Left lung (tissue), 10 donors: ENCODE results near the gene PIGZ. TPM values are rescaled to one million over a fixed set of nuclear protein-coding genes. Genes with fewer than 3 reads are reported as not detected.

Source experiments
- ATAC-seq: fragments of 200-7000 bp; cut with Tn5 transposase; one replicate; pipeline ENCODE4 v1.9.1; 2020; ENCODE audit warnings: moderate library complexity
- DNase-seq, 4 donors: peaks; one replicate each; pipeline ENCODE4 v3.0.0-alpha.2; 2013 to 2020
- H3K27ac ChIP-seq, 2 donors: fragments of 200-600 bp; sonication (generic) in 1 of 2; one replicate each; pipeline versions ENCODE4 v1.5.0 to v1.8.0; 2020 to 2021
- H3K27me3 ChIP-seq, 2 donors: fragments of 200-600 bp; sonication (generic) in 1 of 2; one replicate each; pipeline versions ENCODE4 v1.5.0 to v1.8.0; 2020 to 2021
- H3K36me3 ChIP-seq, 2 donors: fragments of 200-600 bp; sonication (generic) in 1 of 2; one replicate each; pipeline versions ENCODE4 v1.5.0 to v1.8.0; 2020 to 2021
- H3K4me1 ChIP-seq, 2 donors: fragments of 200-600 bp; one replicate each; pipeline ENCODE4 v1.8.0; 2021
- H3K4me3 ChIP-seq, 2 donors: fragments of 200-600 bp; sonication (generic) in 1 of 2; one replicate each; pipeline versions ENCODE4 v1.5.0 to v1.8.0; 2020 to 2021; ENCODE audit warnings: mild to moderate bottlenecking in 1 of 2
- H3K9me3 ChIP-seq, 2 donors: fragments of 200-600 bp; sonication (generic) in 1 of 2; one replicate each; pipeline versions ENCODE4 v1.5.0 to v1.8.0; 2020 to 2021
- intact Hi-C, 2 donors: fragments of 100-400 bp; cut with DNase I; formaldehyde crosslinking; loops; one replicate each; pipeline versions ENCODE4 v1.11.2 to v1.14.2; 2022
- polyA plus RNA-seq, 6 donors: library from polyadenylated mRNA; unstranded; fragments of 120-200 nt; gene quantifications; one replicate each; pipeline ENCODE4 v1.2.1, GENCODE V29; 2013; ENCODE audit not compliant: insufficient read length in 6 of 6
- total RNA-seq, 2 donors: library from RNA; stranded (reverse); fragmentation: NEBNext Ultra II Directional; extraction: Animal tissue kit (Norgen Biotek cat#: 25700); gene quantifications; one replicate each; pipeline ENCODE4 v1.2.1, GENCODE V29; 2021
- TF ChIP-seq, protein P1 (sequence below), 2 donors: fragments of 200-600 bp; sonication (generic) in 1 of 2; IDR thresholded peaks; one replicate each; pipeline versions ENCODE4 v1.5.0 to v1.8.0; 2021; ENCODE audit warnings: antibody characterized with exemption in 2 of 2
- donor health status: DM: no; HTN: yes; CAD: no.
- donor health status: DM: no; HTN: no; CAD: no.

PIGZ gene
- total and polyA plus RNA-seq, 8 donors = 1.0 to 6.3 (median 2.0) TPM

DNA sequence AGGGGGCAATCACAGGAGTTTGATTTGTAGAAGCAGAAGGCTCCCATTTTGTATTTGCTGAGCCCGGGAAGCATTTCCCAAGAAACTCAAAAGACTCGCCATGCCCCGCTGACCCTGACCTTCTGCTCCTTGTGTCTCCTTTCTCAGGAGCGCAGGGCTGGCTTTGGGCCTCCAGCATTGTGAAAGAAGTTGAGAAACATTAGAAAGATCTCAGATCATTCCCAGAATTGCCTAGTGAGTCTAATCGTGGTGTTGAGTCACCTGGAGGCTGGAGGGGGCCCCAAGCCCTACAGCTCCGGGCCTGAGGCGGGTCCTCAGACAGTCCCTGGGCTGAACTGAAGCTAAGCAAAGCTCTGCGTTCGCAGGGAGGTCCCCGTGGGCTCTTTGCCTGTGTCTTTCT, 10.9 kb upstream of the PIGZ start:
- H3K4me1 ChIP-seq = no peaks in the 10 kb centered on the region
- H3K4me3 ChIP-seq = no peak overlapping the region
- peak; percentile 39 for ATAC-seq
- H3K9me3 ChIP-seq = no peaks in the 10 kb centered on the region
- intact Hi-C loops = no loop called here
- TF ChIP-seq, protein P1, sequence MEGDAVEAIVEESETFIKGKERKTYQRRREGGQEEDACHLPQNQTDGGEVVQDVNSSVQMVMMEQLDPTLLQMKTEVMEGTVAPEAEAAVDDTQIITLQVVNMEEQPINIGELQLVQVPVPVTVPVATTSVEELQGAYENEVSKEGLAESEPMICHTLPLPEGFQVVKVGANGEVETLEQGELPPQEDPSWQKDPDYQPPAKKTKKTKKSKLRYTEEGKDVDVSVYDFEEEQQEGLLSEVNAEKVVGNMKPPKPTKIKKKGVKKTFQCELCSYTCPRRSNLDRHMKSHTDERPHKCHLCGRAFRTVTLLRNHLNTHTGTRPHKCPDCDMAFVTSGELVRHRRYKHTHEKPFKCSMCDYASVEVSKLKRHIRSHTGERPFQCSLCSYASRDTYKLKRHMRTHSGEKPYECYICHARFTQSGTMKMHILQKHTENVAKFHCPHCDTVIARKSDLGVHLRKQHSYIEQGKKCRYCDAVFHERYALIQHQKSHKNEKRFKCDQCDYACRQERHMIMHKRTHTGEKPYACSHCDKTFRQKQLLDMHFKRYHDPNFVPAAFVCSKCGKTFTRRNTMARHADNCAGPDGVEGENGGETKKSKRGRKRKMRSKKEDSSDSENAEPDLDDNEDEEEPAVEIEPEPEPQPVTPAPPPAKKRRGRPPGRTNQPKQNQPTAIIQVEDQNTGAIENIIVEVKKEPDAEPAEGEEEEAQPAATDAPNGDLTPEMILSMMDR (IDR thresholded peaks at IDR 0.05) = no peak
- H3K36me3 ChIP-seq = no peaks in the 10 kb centered on the region
- no peak overlapping the region for H3K27ac ChIP-seq
- H3K27me3 ChIP-seq = peaks cover 0 to 9% of the 10 kb centered on the region in 2 donors
- DNase-seq = no peak

DNA sequence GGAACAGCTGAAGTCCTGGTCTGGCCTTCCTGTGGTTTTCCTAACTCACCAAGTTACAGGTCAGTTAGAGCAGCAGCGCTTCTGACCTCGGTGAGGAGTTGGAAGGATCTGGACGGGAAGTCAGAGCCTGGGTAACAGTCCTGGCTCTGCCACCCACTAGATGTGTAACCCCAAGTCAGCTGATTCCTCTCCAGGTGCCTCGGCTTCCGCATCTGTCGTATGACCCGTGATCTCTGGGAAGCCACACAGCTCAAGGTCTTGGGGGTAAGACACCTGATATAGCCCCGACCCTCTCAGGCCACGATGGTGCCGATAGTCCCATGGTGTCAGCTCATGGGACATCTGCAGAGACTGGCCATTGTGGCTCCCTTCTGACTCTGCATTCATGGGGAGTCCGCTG, 8.3 kb upstream of the PIGZ start:
- Histone ChIP-seq H3K36me3 (no peaks in the 10 kb centered on the region), H3K9me3 (no peaks in the 10 kb centered on the region), H3K4me1 (no peaks in the 10 kb centered on the region), H3K4me3 (no peak overlapping the region), H3K27ac (no peak overlapping the region), H3K27me3 (peaks cover 0 to 9% of the 10 kb centered on the region in 2 donors)
- no peak for DNase-seq
- intact Hi-C loops = no loop called here
- no peak for ATAC-seq
- TF ChIP-seq, protein P1 (IDR thresholded peaks at IDR 0.05) = no peak

DNA sequence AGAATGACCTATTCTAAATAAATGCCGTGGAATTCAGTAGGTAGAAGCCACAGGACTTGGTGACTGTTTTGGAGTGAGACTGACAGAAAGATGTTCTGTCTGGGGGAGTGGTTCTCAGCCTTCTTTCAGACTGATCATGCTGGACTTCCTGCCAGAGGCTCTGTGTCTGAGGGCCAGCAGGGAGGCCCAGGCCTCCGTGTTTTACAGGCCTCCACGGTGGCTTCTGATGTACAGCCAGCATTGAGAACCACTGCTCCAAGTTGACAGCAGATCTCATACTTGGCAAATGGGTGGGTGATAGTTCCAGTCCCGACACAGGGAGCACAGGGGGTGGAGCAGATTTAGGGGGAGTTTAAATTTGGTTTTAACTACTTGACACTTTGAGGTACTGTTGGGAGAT, 6.7 kb upstream of the PIGZ start:
- TF ChIP-seq, protein P1 (IDR thresholded peaks at IDR 0.05) = no peak
- intact Hi-C loops = no loop called here
- no peak overlapping the region for H3K27ac ChIP-seq

DNA sequence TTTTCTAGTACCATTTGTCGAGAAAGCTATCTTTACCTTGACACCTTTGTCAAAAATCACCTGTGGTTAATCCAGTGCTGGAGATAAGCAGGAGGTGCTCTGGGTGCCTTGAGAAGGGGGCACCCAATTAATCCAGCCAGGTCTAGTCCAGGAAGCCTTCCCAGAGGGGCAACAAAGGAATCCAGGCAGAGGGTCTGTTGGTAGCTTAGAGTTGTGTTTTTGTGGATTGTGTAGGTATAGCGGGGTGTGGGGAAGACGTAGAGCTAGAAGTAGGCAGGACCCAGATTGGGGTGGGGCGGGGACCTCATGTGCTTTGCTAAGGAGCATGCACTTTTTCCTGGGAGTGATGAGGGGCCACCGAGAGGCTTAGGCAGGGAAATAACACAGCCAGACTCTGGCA, 6.0 kb upstream of the PIGZ start:
- TF ChIP-seq, protein P1 (IDR thresholded peaks at IDR 0.05) = no peak
- intact Hi-C loops = no loop called here

More for the DNA sequence above, 6.7 kb upstream of the PIGZ start:
- DNase-seq (no peak), ATAC-seq (no peak)
- Histone ChIP-seq H3K4me1 (no peaks in the 10 kb centered on the region), H3K36me3 (no peaks in the 10 kb centered on the region), H3K27me3 (peaks cover 0 to 9% of the 10 kb centered on the region in 2 donors), H3K4me3 (no peak overlapping the region), H3K9me3 (no peaks in the 10 kb centered on the region)

DNA sequence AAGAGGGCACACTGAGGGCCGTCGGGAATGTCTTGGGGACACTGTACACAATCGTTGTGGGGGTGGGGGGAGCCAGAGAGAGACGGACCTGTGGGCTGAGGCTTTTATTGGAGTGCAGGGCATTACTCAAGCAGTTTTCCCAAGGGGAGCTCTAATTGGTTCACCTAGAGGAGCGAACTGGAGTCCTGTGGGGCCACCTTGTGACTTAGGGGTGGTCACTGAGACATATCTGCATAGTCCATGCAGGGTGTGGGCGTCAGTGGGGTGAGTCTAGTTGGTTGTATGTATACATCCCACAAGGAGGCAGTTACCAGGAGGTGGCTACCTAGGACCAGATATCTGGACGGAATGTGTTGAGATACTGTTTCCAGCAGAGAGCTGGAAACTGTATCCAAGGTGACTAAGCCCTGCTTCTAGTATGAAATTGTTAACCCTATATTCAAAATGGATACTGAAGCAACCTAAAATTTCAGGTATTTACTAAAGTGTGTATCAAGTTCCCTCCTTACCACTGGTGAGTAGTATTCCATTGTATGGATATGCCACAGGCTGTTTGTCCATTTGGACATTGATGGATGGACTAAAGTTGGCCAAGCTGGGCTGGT, 2.6 kb upstream of the PIGZ start:
- Histone ChIP-seq H3K27me3 (no peaks in the 10 kb centered on the region), H3K4me3 (no peak overlapping the region), H3K27ac (no peak overlapping the region), H3K9me3 (no peaks in the 10 kb centered on the region), H3K36me3 (no peaks in the 10 kb centered on the region), H3K4me1 (peaks cover 7 to 20% of the 10 kb centered on the region in 2 donors)
- intact Hi-C loops = no loop called here
- ATAC-seq (no peak), DNase-seq (no peak)
- TF ChIP-seq, protein P1 (IDR thresholded peaks at IDR 0.05) = no peak

More for the DNA sequence above, 6.0 kb upstream of the PIGZ start:
- ATAC-seq (no peak), DNase-seq (no peak)
- peaks cover 0 to 9% of the 10 kb centered on the region in 2 donors for H3K27me3 ChIP-seq
- peaks cover 0 to 4% of the 10 kb centered on the region in 2 donors for H3K4me1 ChIP-seq
- no peaks in the 10 kb centered on the region for H3K36me3 ChIP-seq
- H3K9me3 ChIP-seq = no peaks in the 10 kb centered on the region
- H3K4me3 ChIP-seq = no peak overlapping the region
- no peak overlapping the region for H3K27ac ChIP-seq
